Smooth muscle cell (in vitro differentiated cells): ENCODE results near the gene C19orf67. TPM values are rescaled to one million over a fixed set of nuclear protein-coding genes. Genes with fewer than 3 reads are reported as not detected.
A peak's percentile ranks its signal among the peaks of the same experiment; 100 is the strongest.

Experiments used
- DNase-seq: peaks from one replicate; lab custom pipeline; 2025; ENCODE audit not compliant: unreplicated experiment; lab: John Stamatoyannopoulos, UW
- H2AFZ ChIP-seq: fragments of 200-600 bp; sonication (generic); 2 replicates; pipeline ENCODE4 v1.6.0; 2016; ENCODE audit warnings: antibody characterized with exemption, low read depth, mild to moderate bottlenecking
- H3F3A ChIP-seq: fragments of 200-600 bp; sonication (generic); 2 replicates; pipeline ENCODE4 v1.6.0; 2017; ENCODE audit warnings: antibody characterized with exemption, low read depth
- H3K27ac ChIP-seq: fragments of 200-600 bp; sonication (generic); 2 replicates; pipeline ENCODE4 v1.5.1; 2016; ENCODE audit warnings: low read depth, mild to moderate bottlenecking
- H3K27me3 ChIP-seq: fragments of 200-600 bp; sonication (generic); 2 replicates; pipeline ENCODE4 v1.6.1; 2016; ENCODE audit warnings: low read depth, mild to moderate bottlenecking
- H3K36me3 ChIP-seq: fragments of 200-600 bp; sonication (generic); 2 replicates; pipeline ENCODE4 v1.5.1; 2016; ENCODE audit warnings: low read depth
- H3K4me1 ChIP-seq: fragments of 200-600 bp; sonication (generic); 2 replicates; pipeline ENCODE4 v1.5.1; 2016; ENCODE audit warnings: low read depth
- H3K4me2 ChIP-seq: fragments of 200-600 bp; sonication (generic); 2 replicates; pipeline ENCODE4 v1.6.0; 2016; ENCODE audit warnings: mild to moderate bottlenecking
- H3K4me3 ChIP-seq: fragments of 200-600 bp; sonication (generic); 2 replicates; pipeline ENCODE4 v1.5.1; 2016; ENCODE audit warnings: mild to moderate bottlenecking
- H3K79me2 ChIP-seq: fragments of 200-600 bp; sonication (generic); 2 replicates; pipeline ENCODE4 v1.6.0; 2016; ENCODE audit warnings: low read depth, mild to moderate bottlenecking
- H3K9ac ChIP-seq: fragments of 200-600 bp; sonication (generic); 2 replicates; pipeline ENCODE4 v1.6.0; 2016; ENCODE audit warnings: low read depth
- H3K9me3 ChIP-seq: fragments of 200-600 bp; sonication (generic); replicated peaks from 2 replicates; pipeline ENCODE4 v1.5.1; 2016; ENCODE audit warnings: low read depth
- H4K20me1 ChIP-seq: fragments of 200-600 bp; sonication (generic); 2 replicates; pipeline ENCODE4 v1.6.0; 2016; ENCODE audit warnings: low read depth
- WGBS: methylation state at CpG from one replicate; pipeline ENCODE4 v1.1.7; 2016; ENCODE audit warnings: low lambda C conversion rate; 5-methylcytosine and 5-hydroxymethylcytosine counted together
- polyA plus RNA-seq: library from polyadenylated mRNA; unstranded; fragments of >200 nt; fragmentation: Nextera tagmentation; extraction: Ambion mirVana; gene quantifications from 2 replicates; pipeline ENCODE4 v1.2.1, GENCODE V29; 2016
- total RNA-seq: library from RNA; depleted of rRNA; stranded (reverse); fragments of >200 nt; gene quantifications from 2 replicates; pipeline ENCODE4 v1.2.3, GENCODE V29; 2014
- TF ChIP-seq, protein P1 (sequence below): fragments of 200-600 bp; sonication (generic); IDR thresholded peaks from 2 replicates; pipeline ENCODE4 v1.5.1; 2017; ENCODE audit warnings: borderline replicate concordance, mild to moderate bottlenecking, antibody characterized with exemption; ENCODE audit not compliant: insufficient read depth, poor library complexity, severe bottlenecking

C19orf67 gene
- total and polyA plus RNA-seq, 2 experiments from 2014 or later = 0.49 TPM; not detected in 1

DNA sequence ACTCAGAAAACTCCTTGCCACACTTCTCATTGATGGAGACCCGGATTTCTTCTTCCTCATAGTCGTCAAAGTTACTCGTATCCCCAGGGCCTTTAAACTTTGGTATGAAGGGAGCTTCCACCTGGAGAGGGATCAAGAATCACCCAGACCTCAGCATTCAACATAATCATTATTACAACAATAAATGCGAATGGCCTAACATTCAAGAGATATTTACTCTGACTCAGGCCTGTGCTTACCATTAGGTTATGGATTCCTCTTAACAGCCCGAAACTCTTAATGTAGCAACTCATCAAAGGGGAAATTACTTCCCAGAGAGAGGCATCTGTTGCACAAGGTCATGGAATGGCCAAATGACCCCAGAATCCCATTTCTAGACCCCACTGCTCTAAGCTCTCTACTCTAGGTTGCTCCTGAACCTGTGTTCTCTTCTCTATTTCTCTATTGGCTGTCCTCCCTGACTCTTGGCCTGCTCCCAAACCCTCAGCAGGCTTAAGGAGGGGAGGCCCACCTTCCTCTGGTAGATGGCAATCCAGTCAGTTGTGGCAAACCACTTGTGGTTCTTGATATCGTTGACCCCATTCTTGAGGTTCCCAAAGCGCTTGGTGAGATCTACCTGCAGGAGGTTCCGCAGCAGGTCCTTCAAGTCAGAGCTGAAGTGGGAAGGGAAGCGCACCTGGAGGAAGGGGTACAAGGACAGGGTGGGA lies 7.7 kb upstream of the C19orf67 start:
- H3K4me3 ChIP-seq = no peak overlapping the region
- no peaks in the 10 kb centered on the region for H3F3A ChIP-seq
- no peak overlapping the region for H3K4me2 ChIP-seq
- no peaks in the 10 kb centered on the region for H3K4me1 ChIP-seq
- no peaks in the 10 kb centered on the region for H3K27me3 ChIP-seq
- H4K20me1 ChIP-seq = peaks cover 12% of the 10 kb centered on the region
- no peaks in the 10 kb centered on the region for H3K79me2 ChIP-seq
- TF ChIP-seq, protein P1, sequence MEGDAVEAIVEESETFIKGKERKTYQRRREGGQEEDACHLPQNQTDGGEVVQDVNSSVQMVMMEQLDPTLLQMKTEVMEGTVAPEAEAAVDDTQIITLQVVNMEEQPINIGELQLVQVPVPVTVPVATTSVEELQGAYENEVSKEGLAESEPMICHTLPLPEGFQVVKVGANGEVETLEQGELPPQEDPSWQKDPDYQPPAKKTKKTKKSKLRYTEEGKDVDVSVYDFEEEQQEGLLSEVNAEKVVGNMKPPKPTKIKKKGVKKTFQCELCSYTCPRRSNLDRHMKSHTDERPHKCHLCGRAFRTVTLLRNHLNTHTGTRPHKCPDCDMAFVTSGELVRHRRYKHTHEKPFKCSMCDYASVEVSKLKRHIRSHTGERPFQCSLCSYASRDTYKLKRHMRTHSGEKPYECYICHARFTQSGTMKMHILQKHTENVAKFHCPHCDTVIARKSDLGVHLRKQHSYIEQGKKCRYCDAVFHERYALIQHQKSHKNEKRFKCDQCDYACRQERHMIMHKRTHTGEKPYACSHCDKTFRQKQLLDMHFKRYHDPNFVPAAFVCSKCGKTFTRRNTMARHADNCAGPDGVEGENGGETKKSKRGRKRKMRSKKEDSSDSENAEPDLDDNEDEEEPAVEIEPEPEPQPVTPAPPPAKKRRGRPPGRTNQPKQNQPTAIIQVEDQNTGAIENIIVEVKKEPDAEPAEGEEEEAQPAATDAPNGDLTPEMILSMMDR = no peak
- DNase-seq = no peak
- no peaks in the 10 kb centered on the region for H3K36me3 ChIP-seq
- no peak overlapping the region for H3K27ac ChIP-seq
- H3K9ac ChIP-seq = no peak overlapping the region
- H3K9me3 ChIP-seq = no peaks in the 10 kb centered on the region
- 95% methylated on average over 9 of the region's 9 CpGs for WGBS
- H2AFZ ChIP-seq = no peak overlapping the region

DNA sequence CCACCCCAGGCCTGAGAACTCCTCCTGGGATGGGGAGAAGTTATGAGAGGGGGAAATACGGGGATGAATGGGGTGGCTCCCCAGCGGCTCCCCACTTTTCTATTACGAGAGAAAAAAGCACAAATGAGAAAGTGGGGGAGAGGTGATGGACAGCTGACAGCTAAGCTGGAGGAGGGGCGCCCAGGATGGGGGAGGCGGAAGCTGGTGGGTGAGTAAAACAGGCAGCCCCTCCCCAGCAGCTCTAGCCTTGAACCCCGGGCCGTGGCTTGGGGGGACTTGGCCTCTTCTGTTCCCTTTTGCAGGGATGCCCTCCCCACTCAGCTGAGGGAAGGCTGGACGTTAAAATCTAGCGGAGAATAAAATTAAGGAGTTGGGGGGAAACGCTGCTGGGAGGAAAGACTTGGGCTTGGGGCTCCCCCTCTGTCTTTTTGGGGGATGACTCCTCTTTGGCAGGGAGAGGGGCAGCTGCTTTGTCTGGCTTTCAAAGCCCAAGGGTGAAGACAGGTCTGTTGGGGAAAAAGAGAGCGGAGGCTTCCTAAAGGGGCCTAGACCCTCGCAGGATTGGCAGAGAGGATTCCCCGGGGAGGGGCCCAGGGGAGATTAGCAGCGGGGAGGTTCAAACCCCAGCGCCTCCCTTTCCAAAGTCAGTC lies 6.4 kb upstream of the C19orf67 start:
- H3K27me3 ChIP-seq = no peaks in the 10 kb centered on the region
- H2AFZ ChIP-seq = no peak overlapping the region
- 30% methylated on average over 12 of the region's 15 CpGs for WGBS

DNA sequence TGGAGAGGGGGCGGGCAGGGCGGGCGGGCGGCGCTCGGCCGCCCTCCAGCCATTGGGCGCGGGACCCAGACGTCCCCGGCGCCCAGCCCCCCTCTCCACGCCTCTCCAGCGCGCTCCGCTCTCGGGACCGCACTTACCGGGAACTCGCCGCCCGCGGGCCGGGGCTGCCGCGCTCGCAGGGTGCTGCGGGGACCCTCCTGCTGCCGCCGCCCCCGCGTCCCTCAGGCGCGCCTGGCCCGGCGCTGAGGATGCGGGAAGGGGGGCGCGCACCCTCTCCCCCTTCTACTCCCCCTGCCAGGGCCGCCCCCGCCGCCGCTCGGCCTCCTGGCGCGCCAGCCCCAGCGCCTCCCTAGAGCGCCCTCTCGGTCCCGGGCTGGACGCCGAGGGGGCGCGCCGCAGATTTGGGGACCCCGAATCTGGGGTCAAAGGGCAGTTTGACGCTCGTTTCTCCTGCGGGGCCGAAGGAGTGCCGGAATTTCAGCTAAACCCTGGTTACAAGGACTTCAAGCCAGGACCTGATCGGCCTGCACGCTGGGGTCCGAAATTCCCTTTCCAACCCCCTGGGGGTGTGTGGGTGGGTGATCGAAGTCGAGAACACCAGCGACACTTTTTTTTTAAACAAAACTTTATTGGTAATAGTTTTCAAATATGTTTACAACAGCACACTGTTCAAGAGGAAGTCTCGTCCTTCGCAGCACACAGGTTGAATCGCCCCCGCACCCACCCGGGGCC lies 5.7 kb upstream of the C19orf67 start:
- H3K27me3 ChIP-seq = no peaks in the 10 kb centered on the region
- H3F3A ChIP-seq = no peaks in the 10 kb centered on the region
- 0% methylated on average over 30 of the region's 72 CpGs for WGBS
- peaks cover 12% of the 10 kb centered on the region for H4K20me1 ChIP-seq
- peak overlapping the region; percentile 91 for H2AFZ ChIP-seq
- peak; percentile 82 for DNase-seq
- H3K27ac ChIP-seq = peak overlapping the region; percentile 74
- H3K4me1 ChIP-seq = no peaks in the 10 kb centered on the region
- TF ChIP-seq, protein P1 = peak; percentile 27
- H3K9me3 ChIP-seq = no peaks in the 10 kb centered on the region
- H3K36me3 ChIP-seq = no peaks in the 10 kb centered on the region
- peak overlapping the region; percentile 100 for H3K4me2 ChIP-seq
- H3K79me2 ChIP-seq = no peaks in the 10 kb centered on the region
- H3K4me3 ChIP-seq = peak overlapping the region; percentile 97
- H3K9ac ChIP-seq = peak overlapping the region; percentile 64

More for the DNA sequence above, 6.4 kb upstream of the C19orf67 start:
- H3K79me2 ChIP-seq = no peaks in the 10 kb centered on the region
- H3K27ac ChIP-seq = peak overlapping the region; percentile 74
- H3K9me3 ChIP-seq = no peaks in the 10 kb centered on the region
- peaks cover 12% of the 10 kb centered on the region for H4K20me1 ChIP-seq
- DNase-seq = no peak
- H3K36me3 ChIP-seq = no peaks in the 10 kb centered on the region
- H3F3A ChIP-seq = no peaks in the 10 kb centered on the region
- peak overlapping the region; percentile 64 for H3K9ac ChIP-seq
- H3K4me1 ChIP-seq = no peaks in the 10 kb centered on the region
- H3K4me3 ChIP-seq = peak overlapping the region; percentile 97
- TF ChIP-seq, protein P1 = no peak
- peak overlapping the region; percentile 100 for H3K4me2 ChIP-seq
